ENCODE data around the gene KRTAP29-1. TPM values are rescaled to one million over a fixed set of nuclear protein-coding genes. Genes with fewer than 3 reads are reported as not detected.
"Not testable (repeated sequence)": the region's sequence is repeated elsewhere in the genome, so short reads cannot be mapped to it uniquely, and the experiment has no call there.

Gene KRTAP29-1
- total and polyA plus RNA-seq, 2 experiments from 2014 or later = not detected

- no peak for TF ChIP-seq ZNF462 (CRISPR knock-in tag; IDR thresholded peaks at IDR 0.05)
- no peak for TF ChIP-seq CTCF (conservative IDR thresholded peaks at IDR 0.05; ENCODE audit: low read depth in 2 of 2)
- TF ChIP-seq ZNF114 (CRISPR knock-in tag; IDR thresholded peaks at IDR 0.05) = no peak
- TF ChIP-seq POLR2AphosphoS5 (IDR thresholded peaks at IDR 0.05; ENCODE audit: low read depth) = no peak
- TF ChIP-seq ETS1 (IDR thresholded peaks at IDR 0.05) = no peak
These were observed 48.5 kb upstream of the KRTAP29-1 start (continued) for GRCh38 chr17:41351177-41351576.

- not testable (repeated sequence) for H3K4me1 Mint-ChIP-seq; DNase-seq (ENCODE audit: low spot score); H3K27me3 Mint-ChIP-seq (ENCODE audit: insufficient read depth, low read depth, poor library complexity)
These were observed 47.8 kb upstream of the KRTAP29-1 start, which contains the start of gene KRT33A for GRCh38 chr17:41350381-41350878. TSS of gene KRT33A (minus strand) at chr17:41350828. CDS start at chr17:41350767, 61 bp downstream.

More at GRCh38 chr17:41350381-41350878, 47.8 kb upstream of the KRTAP29-1 start, which contains the start of gene KRT33A:
- H3K4me1 ChIP-seq (ENCODE audit: insufficient read depth); H3F3A ChIP-seq (replicated peaks; ENCODE audit: low read depth); H3K27ac Mint-ChIP-seq; ATAC-seq; H3K4me3 ChIP-seq; H3K27ac ChIP-seq (ENCODE audit: low read depth); H3K36me3 Mint-ChIP-seq (ENCODE audit: low read depth); H2AFZ ChIP-seq; H3K79me2 ChIP-seq (replicated peaks; ENCODE audit: insufficient read depth); H3K9me3 Mint-ChIP-seq; H3K4me2 ChIP-seq; H4K20me1 ChIP-seq (replicated peaks; ENCODE audit: insufficient read depth); H3K9me2 ChIP-seq (ENCODE audit: insufficient read depth); H3K36me3 ChIP-seq (ENCODE audit: insufficient read depth); H3K27me3 ChIP-seq (ENCODE audit: insufficient read depth); H3K4me3 Mint-ChIP-seq: not testable (repeated sequence)
